GM04503 (cell line): Measurements from ENCODE around the gene RERE.

Experiments
- DNase-seq: peaks from one replicate; pipeline ENCODE4 v3.0.0-alpha.2; 2012; ENCODE audit warnings: low read depth

Gene RERE

DNA sequence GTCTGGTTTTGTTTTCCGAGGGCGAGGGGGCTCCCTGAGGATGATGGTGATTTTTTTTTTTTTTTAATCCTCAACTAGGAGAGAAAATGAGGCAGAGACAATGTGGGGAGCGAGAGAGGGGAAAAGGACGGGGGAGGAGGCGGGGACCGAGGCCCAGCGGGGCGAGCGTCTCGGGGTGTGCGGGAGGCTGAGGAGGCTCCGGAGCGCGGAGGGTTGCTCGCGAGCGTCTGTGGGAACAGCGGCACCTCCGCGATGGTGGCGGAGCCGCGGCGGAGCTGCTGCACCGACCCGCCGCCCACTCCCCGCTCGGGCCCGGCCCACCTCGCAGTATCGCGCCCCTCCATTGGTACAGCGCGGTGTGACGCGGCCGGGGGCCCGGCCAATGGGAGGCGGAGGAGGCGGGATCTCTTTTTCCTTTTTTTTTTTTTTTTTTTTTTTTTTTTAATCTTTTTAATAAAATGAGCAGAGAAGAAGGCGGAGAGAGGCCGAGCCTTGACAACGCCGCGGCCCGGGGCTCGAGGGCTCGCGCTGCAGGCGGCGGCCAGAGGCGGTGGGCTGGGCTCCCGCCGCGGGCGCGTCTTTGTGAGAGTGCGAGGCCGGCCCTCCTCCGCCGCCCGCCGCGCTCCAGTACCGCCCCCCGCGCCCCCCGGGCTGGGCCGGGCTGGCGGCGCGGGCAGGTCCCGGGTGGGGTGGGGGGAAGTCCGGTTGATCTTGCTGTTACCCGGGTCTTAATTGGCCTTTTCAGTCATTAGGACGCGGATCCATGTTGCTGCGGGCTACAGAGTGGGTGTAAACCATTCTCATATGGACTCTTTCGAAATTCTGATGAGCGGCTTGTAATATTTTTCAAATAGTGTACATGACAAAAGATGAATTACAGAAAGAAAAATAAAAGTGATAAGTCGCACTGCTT, at the start of gene RERE:
Gene RERE (minus strand): TSS at position 229 of the 913 bp plus-strand sequence.
- DNase-seq, result no peak

GRCh38 chr1:8866792-8867415, 49.5 kb upstream of the RERE start:
- DNase-seq, result no peak

DNA sequence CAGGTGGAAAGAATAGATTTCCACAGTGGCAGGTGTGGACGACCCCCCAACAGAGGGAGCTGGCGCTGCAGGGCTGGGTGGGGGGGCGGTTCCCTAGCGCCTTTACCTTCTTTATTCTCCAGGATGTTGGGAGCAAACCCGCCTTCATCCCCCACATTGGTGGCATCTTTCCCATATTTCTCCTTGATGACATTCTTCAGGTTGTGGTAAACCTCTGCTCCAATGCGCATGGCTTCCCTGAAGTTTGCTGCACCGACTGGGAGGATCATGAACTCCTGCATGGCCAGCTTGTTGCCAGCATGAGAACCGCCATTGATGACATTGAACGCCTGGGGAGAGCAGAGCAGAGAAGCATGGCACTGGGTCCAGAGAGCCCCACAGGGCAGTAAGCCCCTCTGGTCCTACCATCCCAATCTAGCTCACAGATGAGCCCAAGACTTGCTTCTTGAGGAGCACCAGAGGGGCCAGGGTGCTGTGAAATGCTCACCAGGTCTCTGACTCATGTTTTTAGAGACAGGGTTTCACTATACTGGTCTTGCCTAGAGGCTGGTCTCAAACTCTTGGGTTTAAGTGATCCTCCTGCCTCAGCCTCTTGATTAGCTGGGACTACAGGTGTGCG, 48.8 kb upstream of the RERE start:
- DNase-seq, result no peak

DNA sequence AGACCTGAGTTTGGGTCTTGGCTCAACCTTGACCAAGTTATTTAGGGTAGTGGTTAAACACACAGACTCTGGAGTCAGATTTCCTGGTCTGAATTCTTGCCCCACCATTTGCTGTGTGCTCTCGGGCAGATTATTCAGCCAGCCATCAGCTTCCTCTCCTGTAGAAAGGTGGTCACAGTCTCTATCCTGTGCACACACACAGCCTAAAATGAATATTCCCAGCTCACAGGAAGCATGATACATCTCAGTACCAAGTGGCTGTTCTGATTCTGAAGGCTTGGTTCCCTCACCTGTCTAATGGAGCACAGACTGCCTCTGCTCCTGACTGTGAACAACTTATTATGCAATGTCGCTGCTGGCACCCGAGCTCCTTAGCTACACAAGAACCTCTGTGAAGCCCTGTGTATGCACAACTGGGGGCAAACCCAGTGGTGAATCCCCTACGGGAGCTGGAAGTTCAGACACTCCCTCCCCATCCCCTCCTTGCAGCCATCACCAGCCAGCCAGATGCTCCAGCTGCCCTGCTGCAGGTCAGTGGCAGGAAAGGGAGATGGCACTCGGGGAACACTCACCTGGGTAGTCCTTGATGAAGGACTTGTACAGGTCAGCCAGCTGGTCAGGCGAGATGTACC, 47.4 kb upstream of the RERE start:
- DNase-seq, result no peak

DNA sequence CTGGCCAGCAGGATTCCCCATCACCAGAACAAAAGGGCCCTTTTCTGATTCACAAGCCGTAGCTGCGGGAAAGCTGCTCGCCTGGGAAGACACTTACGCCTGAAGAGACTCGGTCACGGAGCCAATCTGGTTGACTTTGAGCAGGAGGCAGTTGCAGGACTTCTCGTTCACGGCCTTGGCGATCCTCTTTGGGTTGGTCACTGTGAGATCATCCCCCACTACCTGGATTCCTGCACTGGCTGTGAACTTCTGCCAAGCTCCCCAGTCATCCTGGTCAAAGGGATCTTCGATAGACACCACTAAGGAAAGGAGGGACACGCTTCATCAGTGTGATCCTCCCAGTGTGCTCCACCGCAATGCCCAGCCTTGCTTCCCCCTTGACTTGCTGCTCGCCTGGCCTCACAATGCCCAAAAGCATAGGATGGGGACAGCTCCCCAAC, 46.4 kb upstream of the RERE start:
- no peak for DNase-seq

- DNase-seq, result no peak
Measured at GRCh38 chr1:8863138-8863537, 45.7 kb upstream of the RERE start.

DNA sequence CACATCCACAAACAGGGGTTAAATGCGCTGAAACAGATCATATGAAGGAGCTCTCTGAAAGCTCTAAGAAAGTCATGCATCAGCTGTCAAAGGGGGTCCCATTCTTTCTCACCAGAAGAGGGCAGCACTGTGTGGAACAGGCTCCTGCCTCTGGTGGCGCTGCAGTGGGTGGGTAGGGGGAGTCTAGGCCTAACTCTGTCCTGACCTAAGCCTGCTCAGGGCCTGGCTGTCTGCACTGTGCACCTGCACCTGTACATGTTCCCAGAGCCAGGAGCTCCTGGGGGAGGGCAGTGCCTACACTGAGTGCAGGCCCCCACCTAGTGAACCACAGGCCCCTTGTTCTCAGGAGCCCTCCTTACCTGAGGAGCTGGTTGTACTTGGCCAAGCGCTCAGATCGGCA, 45.1 kb upstream of the RERE start:
- DNase-seq, result no peak

GRCh38 chr1:8860738-8861516, 43.5 kb upstream of the RERE start:
- DNase-seq, result no peak

- no peak for DNase-seq
Measured at GRCh38 chr1:8858888-8859706, 41.7 kb upstream of the RERE start.

DNA sequence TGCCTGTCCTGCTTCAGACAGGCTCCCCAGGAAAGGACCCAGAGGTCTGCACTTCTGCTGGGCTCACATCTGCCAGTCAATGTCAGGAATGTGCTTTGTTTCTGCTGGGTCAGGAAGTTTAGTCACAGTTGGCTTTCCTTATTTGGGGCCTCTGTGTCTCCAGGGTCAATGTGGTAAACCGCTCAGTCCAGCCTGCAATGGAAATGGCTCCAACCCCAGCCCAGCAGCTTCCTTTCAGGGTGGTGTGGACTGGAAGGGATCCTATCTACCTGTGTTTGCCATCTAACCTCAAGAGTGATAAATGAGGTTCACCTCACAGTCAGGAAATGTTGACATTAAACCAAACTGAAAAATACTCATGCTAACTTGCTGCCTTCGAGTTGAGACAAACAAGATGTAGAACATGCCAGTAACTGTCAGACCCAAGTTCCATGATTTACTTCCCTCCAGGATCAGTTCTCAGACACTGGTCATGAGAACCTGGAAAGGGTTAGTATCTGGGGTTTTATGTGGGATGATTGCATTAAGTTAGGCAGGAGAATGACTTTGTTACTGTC, 40.8 kb upstream of the RERE start:
- DNase-seq, result no peak

DNA sequence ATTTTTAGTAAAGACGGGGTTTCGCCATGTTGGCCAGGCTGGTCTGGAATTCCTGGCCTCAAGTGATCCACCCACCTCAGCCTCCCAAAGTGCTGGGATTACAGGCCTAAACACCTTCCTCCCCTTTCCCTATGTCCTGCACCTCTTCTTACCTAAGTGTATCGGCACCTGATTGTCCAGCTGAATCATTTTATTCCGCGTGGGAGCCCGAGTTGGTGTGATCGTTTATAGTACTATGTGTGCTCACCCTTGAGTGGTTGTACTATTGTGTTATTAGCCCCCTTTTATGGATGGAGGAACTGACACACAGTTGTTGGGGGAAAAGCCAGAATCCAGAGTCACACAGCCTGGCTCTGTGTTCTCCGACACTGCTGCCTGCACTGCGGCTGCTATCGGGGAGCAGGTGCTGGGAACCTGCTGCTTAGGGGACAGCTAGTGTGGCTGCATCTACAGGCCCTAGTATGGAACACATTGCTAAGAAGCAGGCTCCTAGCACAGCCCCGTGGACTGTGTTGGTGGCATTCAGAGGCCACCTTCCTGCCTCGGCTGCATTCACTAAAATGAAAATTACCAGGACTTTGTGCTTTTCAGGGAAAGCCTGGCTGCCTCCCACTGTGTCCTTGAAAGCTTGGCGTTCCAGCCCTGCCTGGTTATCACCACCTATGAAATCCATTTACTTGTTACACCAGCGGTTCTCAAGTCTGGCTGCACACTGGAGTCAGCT, 39.4 kb upstream of the RERE start:
- no peak for DNase-seq

GRCh38 chr1:8854240-8854639, 36.8 kb upstream of the RERE start:
- no peak for DNase-seq

GRCh38 chr1:8851060-8851459, 33.6 kb upstream of the RERE start:
- no peak for DNase-seq

DNA sequence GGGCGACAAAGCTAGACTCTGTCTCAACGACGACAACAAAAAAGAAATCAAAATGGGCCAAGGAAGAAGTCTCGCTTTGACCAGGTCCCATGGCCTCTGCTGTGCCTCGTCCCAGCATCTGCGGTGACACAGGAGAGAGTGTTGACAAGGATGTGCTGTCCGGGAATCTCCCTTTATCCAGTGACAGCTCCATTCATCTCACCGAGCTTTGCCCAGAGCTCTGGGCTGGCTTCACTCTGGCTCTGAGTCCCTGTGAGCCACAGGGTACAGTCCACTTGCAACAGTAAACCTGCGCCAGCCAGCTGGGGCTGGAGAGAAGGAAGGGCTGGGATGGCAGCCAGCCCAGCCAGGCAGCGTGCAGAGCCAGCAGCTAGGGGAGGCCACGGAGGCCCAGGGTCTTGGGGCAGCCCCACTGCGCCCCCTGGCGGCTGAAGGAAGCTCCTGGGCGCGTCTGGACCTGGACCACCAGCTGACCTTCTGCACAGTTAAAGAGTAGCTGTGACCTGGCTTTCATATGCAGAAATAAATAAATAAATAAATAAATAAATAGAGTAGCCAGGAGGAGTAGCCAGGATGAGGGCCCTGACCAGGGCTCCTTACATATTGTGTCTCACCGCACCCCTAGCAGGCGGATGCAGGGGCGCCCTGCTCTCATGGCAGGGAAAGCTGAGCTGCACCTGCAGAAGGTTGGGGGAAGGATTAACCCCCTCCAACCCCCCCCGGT, 31.4 kb upstream of the RERE start:
- peak; percentile 63 for DNase-seq

- DNase-seq, result no peak
Measured at GRCh38 chr1:8847990-8848389, 30.6 kb upstream of the RERE start.

- no peak for DNase-seq
Measured at GRCh38 chr1:8846263-8846662, 28.8 kb upstream of the RERE start.

- no peak for DNase-seq
Measured at GRCh38 chr1:8845104-8846097, 28.0 kb upstream of the RERE start.

DNA sequence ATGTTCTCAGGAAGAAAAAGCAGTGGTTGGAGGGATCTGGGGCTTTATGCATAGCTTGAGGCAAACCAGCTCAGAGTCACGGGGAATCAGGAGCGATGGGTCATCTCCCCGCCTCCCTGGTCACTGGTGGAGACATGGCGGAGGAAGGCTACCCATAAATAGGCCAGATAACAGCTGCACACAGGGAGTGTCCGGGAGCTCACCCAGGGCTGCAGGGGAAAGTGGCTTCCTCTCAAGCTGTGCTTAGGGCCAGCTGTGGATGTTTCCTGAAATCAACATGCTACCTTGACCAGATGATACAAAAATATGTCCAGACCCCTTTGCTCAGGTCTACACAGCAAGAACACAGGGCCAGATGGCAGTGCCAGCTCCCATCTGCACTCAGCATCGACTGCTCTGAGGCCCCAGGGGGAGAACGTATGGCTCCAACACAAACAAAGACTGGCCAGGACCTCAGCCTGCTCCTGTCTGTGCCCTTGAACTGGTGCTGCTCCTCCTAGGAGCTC, 27.1 kb upstream of the RERE start:
- no peak for DNase-seq
